ENCODE data around the gene OR4F15.
"Not testable (repeated sequence)": the region's sequence is repeated elsewhere in the genome, so short reads cannot be mapped to it uniquely, and the experiment has no call there.

The OR4F15 gene

GRCh38 chr15:101811902-101812301 lies at the start of gene OR4F15:
TSS of gene OR4F15 (plus strand) at chr15:101812202. CDS start at chr15:101818187, 5,985 bp downstream.
- no peak for DNase-seq

- DNase-seq: not testable (repeated sequence)
These were observed 47.2 kb upstream of the OR4F15 start for GRCh38 chr15:101764669-101765339.

- DNase-seq: not testable (repeated sequence)
These were observed 46.7 kb upstream of the OR4F15 start for GRCh38 chr15:101765340-101765671.

GRCh38 chr15:101765772-101766456 lies 46.1 kb upstream of the OR4F15 start:
- no peak for DNase-seq

GRCh38 chr15:101767083-101767640 lies 44.8 kb upstream of the OR4F15 start:
- DNase-seq: not testable (repeated sequence)

GRCh38 chr15:101772921-101773320 lies 39.1 kb upstream of the OR4F15 start:
- no peak for DNase-seq

GRCh38 chr15:101773496-101774100 lies 38.4 kb upstream of the OR4F15 start:
- DNase-seq: peak in 1 of 2 experiments; percentile 5

GRCh38 chr15:101775136-101775535 lies 36.9 kb upstream of the OR4F15 start:
- DNase-seq: no peak

GRCh38 chr15:101778576-101778975 lies 33.4 kb upstream of the OR4F15 start:
- not testable (repeated sequence) for DNase-seq

- not testable (repeated sequence) for DNase-seq
These were observed 31.8 kb upstream of the OR4F15 start for GRCh38 chr15:101780225-101780624.

GRCh38 chr15:101781928-101782327 lies 30.1 kb upstream of the OR4F15 start:
- DNase-seq: no peak

- DNase-seq: no peak
These were observed 27.4 kb upstream of the OR4F15 start for GRCh38 chr15:101784644-101785043.

- DNase-seq: not testable (repeated sequence)
These were observed 25.6 kb upstream of the OR4F15 start for GRCh38 chr15:101786422-101786821.

GRCh38 chr15:101788001-101788400 lies 24.0 kb upstream of the OR4F15 start:
- DNase-seq: not testable (repeated sequence)

- DNase-seq: not testable (repeated sequence)
These were observed 23.3 kb upstream of the OR4F15 start for GRCh38 chr15:101788503-101789269.

- not testable (repeated sequence) for DNase-seq
These were observed 21.3 kb upstream of the OR4F15 start for GRCh38 chr15:101790748-101791147.

GRCh38 chr15:101793981-101794380 lies 18.0 kb upstream of the OR4F15 start:
- DNase-seq: not testable (repeated sequence)

GRCh38 chr15:101795455-101795854 lies 16.5 kb upstream of the OR4F15 start:
- no peak for DNase-seq

- no peak for DNase-seq
These were observed 12.3 kb upstream of the OR4F15 start for GRCh38 chr15:101799665-101800064.

- no peak for DNase-seq
These were observed 11.0 kb upstream of the OR4F15 start for GRCh38 chr15:101801048-101801447.

- DNase-seq: no peak
These were observed 8.8 kb upstream of the OR4F15 start, which contains the start of gene OR4F6 for GRCh38 chr15:101803209-101803608. TSS of gene OR4F6 (plus strand) at chr15:101803509. CDS start at chr15:101805720, 2,211 bp downstream.

GRCh38 chr15:101803676-101804075 lies 8.3 kb upstream of the OR4F15 start:
- DNase-seq: no peak

GRCh38 chr15:101804375-101804774 lies 7.6 kb upstream of the OR4F15 start:
- no peak for DNase-seq
